ENCODE data around the gene C2CD5. TPM values are rescaled to one million over a fixed set of nuclear protein-coding genes. Genes with fewer than 3 reads are reported as not detected.

C2CD5 gene
- total and polyA plus RNA-seq, 2 of the 13 experiments (the other 11 are each of a cell fraction or from before 2014, with no cell fraction given) = 12.6 to 14.6 TPM

DNA sequence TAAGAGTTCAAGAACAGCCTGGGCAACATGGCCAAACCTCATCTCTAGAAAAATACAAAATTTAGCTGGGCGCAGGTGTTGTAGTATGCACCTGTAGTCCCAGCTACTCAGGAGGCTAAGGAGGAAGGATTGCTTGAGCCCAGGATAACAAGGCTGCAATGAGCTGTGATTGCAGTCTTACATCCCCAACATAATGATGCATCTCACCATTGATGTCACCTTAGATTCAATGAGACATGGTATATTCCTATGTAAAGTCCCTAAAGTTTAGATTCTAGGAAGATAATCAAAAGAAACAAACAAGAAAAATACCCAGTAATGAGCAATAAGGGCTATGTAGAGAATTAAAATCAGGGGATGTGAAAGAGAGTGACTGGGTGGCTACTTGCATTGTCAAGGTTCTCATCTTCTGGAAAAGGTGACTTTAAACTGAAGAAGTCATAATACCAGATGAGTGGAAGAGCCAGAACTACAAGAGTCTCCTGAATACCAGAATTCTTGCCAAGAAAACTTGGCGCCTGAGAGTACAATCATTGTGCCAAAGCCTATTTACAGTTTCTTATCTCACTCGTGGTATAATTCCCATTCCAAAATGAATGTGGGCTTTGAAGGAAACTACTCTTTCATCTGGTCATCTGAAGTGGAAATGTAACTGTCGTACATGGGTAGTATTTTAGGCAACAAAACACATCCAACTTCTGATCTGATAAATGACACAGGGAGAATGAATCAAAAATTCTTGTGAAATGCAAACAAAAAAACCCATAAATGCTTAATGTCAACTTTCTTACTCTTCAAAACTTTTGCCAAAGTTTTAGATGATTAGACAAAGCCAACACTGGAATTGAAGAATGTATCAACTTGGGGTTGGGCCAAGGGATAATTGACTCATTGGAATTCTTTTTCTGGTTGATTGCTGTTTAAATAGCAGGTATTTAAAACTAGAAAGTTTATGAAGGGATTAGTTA is 128.7 kb downstream of the C2CD5 start:
- ATAC-seq (no peak), DNase-seq (ENCODE audit: low spot score) (no peak), FAIRE-seq (no peak)
- Histone ChIP-seq H3K4me3 (replicated peaks in 1 of 3; ENCODE audit: insufficient read depth in 1 of 3, low read depth in 2 of 3, low read length in 3 of 3) (no peak overlapping the region), H4K20me1 (ENCODE audit: insufficient read depth, low read length) (no peaks in the 10 kb centered on the region), H3K27ac (ENCODE audit: extremely low read length, insufficient read depth, low read length) (no peak overlapping the region), H3K79me2 (ENCODE audit: insufficient read depth, low read length) (no peaks in the 10 kb centered on the region), H3K36me3 (replicated peaks in 1 of 2; ENCODE audit: control insufficient read depth in 1 of 2, insufficient read depth in 2 of 2, low read length in 2 of 2) (no peaks in the 10 kb centered on the region), H3K27me3 (ENCODE audit: control insufficient read depth in 1 of 2, insufficient read depth in 2 of 2, low read length in 2 of 2) (no peaks in the 10 kb centered on the region), H3K4me2 (ENCODE audit: low read depth, low read length) (no peak overlapping the region), H2AFZ (ENCODE audit: low read length) (no peak overlapping the region), H3K4me1 (ENCODE audit: insufficient read depth, low read length) (no peaks in the 10 kb centered on the region), H3K9me3 (ENCODE audit: low read length) (no peaks in the 10 kb centered on the region), H3K9ac (ENCODE audit: insufficient read depth, low read depth, low read length) (no peak overlapping the region)
- ChIA-PET POLR2A (no interaction called here), CTCF (ENCODE audit: low intra/inter-chr PET ratio, low total read pairs) (no interaction called here)
- in situ Hi-C loops (cut with HindIII; ENCODE audit: extremely low pct_ligation_motif_present, low pct_unique_long_range_greater_than_20kb) = no loop called here
- intact Hi-C loops (cut with micrococcal nuclease; ENCODE audit: unreplicated experiment) = no loop called here
- 11% methylated on average over 4 of the region's 4 CpGs for WGBS (ENCODE audit: low lambda C conversion rate)
- TF ChIP-seq POLR2AphosphoS2 (IDR thresholded peaks at IDR 0.05; ENCODE audit: low read depth, low read length) (no peak), NR2F1 (CRISPR knock-in tag; IDR thresholded peaks at IDR 0.05) (no peak), BRD4 (CRISPR knock-in tag; IDR thresholded peaks at IDR 0.05) (no peak), ZNF331 (CRISPR knock-in tag; IDR thresholded peaks at IDR 0.05) (no peak), ZSCAN29 (CRISPR knock-in tag; conservative IDR thresholded peaks at IDR 0.05) (no peak), ZNF703 (CRISPR knock-in tag; IDR thresholded peaks at IDR 0.05; ENCODE audit: borderline replicate concordance) (no peak), HOXD1 (CRISPR knock-in tag; IDR thresholded peaks at IDR 0.05) (no peak), CC2D1A (CRISPR knock-in tag; IDR thresholded peaks at IDR 0.05) (no peak), ZMYM2 (CRISPR knock-in tag; IDR thresholded peaks at IDR 0.05) (no peak), ZNF768 (CRISPR knock-in tag; IDR thresholded peaks at IDR 0.05) (no peak), MEIS2 (CRISPR knock-in tag; IDR thresholded peaks at IDR 0.05) (no peak), ISL2 (CRISPR knock-in tag; IDR thresholded peaks at IDR 0.05) (no peak), ZBTB20 (CRISPR knock-in tag; IDR thresholded peaks at IDR 0.05; ENCODE audit: borderline replicate concordance, low read depth) (no peak)
- TF ChIP-seq, protein P1, sequence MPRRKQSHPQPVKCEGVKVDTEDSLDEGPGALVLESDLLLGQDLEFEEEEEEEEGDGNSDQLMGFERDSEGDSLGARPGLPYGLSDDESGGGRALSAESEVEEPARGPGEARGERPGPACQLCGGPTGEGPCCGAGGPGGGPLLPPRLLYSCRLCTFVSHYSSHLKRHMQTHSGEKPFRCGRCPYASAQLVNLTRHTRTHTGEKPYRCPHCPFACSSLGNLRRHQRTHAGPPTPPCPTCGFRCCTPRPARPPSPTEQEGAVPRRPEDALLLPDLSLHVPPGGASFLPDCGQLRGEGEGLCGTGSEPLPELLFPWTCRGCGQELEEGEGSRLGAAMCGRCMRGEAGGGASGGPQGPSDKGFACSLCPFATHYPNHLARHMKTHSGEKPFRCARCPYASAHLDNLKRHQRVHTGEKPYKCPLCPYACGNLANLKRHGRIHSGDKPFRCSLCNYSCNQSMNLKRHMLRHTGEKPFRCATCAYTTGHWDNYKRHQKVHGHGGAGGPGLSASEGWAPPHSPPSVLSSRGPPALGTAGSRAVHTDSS (CRISPR knock-in tag; conservative IDR thresholded peaks at IDR 0.05) = no peak
- TF ChIP-seq, protein P2, sequence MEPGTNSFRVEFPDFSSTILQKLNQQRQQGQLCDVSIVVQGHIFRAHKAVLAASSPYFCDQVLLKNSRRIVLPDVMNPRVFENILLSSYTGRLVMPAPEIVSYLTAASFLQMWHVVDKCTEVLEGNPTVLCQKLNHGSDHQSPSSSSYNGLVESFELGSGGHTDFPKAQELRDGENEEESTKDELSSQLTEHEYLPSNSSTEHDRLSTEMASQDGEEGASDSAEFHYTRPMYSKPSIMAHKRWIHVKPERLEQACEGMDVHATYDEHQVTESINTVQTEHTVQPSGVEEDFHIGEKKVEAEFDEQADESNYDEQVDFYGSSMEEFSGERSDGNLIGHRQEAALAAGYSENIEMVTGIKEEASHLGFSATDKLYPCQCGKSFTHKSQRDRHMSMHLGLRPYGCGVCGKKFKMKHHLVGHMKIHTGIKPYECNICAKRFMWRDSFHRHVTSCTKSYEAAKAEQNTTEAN (CRISPR knock-in tag; conservative IDR thresholded peaks at IDR 0.05) = no peak
- TF ChIP-seq, protein P3, sequence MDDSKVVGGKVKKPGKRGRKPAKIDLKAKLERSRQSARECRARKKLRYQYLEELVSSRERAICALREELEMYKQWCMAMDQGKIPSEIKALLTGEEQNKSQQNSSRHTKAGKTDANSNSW (CRISPR knock-in tag; IDR thresholded peaks at IDR 0.05; ENCODE audit: borderline replicate concordance) = no peak
- TF ChIP-seq, protein P4, sequence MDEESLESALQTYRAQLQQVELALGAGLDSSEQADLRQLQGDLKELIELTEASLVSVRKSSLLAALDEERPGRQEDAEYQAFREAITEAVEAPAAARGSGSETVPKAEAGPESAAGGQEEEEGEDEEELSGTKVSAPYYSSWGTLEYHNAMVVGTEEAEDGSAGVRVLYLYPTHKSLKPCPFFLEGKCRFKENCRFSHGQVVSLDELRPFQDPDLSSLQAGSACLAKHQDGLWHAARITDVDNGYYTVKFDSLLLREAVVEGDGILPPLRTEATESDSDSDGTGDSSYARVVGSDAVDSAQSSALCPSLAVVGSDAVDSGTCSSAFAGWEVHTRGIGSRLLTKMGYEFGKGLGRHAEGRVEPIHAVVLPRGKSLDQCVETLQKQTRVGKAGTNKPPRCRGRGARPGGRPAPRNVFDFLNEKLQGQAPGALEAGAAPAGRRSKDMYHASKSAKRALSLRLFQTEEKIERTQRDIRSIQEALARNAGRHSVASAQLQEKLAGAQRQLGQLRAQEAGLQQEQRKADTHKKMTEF (CRISPR knock-in tag; IDR thresholded peaks at IDR 0.05) = no peak
- BruUV-seq (replicated peaks) = no TSS peak
